H1 (cell line): Measurements from ENCODE around the gene LRRTM4. TPM values are rescaled to one million over a fixed set of nuclear protein-coding genes. Genes with fewer than 3 reads are reported as not detected.
A peak's percentile ranks its signal among the peaks of the same experiment; 100 is the strongest.

ENCODE experiments used
- CTCF ChIA-PET: fragments of 300-600 bp; sonication (Branson Sonifier 250); formaldehyde crosslinking; loops from one replicate; lab custom pipeline; 2021; ENCODE audit not compliant: partially characterized antibody; lab: Charles Lee
- POLR2A ChIA-PET: fragments of 300-600 bp; sonication (Branson Sonifier 250); formaldehyde crosslinking; loops from one replicate; lab custom pipeline; 2021; ENCODE audit warnings: inconsistent platforms; ENCODE audit not compliant: partially characterized antibody; lab: Charles Lee
- DNase-seq, 2 experiments: peaks; one replicate each; pipeline versions ENCODE4 v3.0.0 to v3.0.0-alpha.2; 2010 to 2022; ENCODE audit warnings: low spot score in 2 of 2, low read depth in 1 of 2, mixed read lengths in 1 of 2
- FAIRE-seq: peaks from 2 replicates; lab custom pipeline; 2011; peaks lifted over from hg19 to GRCh38; lab: Jason Lieb, UNC
- H2AFZ ChIP-seq: 2 replicates; pipeline ENCODE4 v1.8.1; 2012; ENCODE audit warnings: low read length, inconsistent platforms
- H2AK5ac ChIP-seq: 2 replicates; pipeline ENCODE4 v1.6.1; 2013; ENCODE audit warnings: low read depth, low read length
- H2BK120ac ChIP-seq: replicated peaks from 2 replicates; pipeline ENCODE3; 2013; ENCODE audit warnings: low read depth, low read length, inconsistent platforms
- H2BK12ac ChIP-seq: 2 replicates; pipeline ENCODE4 v1.6.1; 2013; ENCODE audit warnings: low read depth, low read length
- H2BK15ac ChIP-seq: 2 replicates; pipeline ENCODE4 v1.6.1; 2013; ENCODE audit warnings: low read length
- H2BK20ac ChIP-seq: 2 replicates; pipeline ENCODE4 v1.6.1; 2013; ENCODE audit warnings: low read length
- H2BK5ac ChIP-seq: 2 replicates; pipeline ENCODE4 v1.6.1; 2013; ENCODE audit warnings: low read depth, low read length
- H3K14ac ChIP-seq: 2 replicates; pipeline ENCODE4 v1.6.1; 2013; ENCODE audit warnings: inconsistent platforms; ENCODE audit not compliant: insufficient read length
- H3K18ac ChIP-seq: 2 replicates; pipeline ENCODE4 v1.6.1; 2013; ENCODE audit warnings: low read length; ENCODE audit errors: extremely low read depth
- H3K23ac ChIP-seq: 2 replicates; pipeline ENCODE4 v1.6.1; 2013; ENCODE audit warnings: inconsistent platforms; ENCODE audit not compliant: insufficient read length
- H3K23me2 ChIP-seq: 2 replicates; pipeline ENCODE4 v1.6.1; 2013; ENCODE audit warnings: low read depth, low read length
- H3K27ac ChIP-seq: 2 replicates; pipeline ENCODE4 v1.6.1; 2011; ENCODE audit warnings: low read depth, low read length, inconsistent platforms
- H3K27me3 ChIP-seq, 4 experiments: replicated peaks in 1 of 4; 1 replicate in 1 of 4; 2 replicates in 3 of 4; pipeline versions ENCODE4 v1.6.1 to v1.8.1; 2011 to 2013; ENCODE audit warnings: low read length in 3 of 4, mild to moderate bottlenecking in 3 of 4, inconsistent platforms in 2 of 4, mixed read lengths in 2 of 4, moderate library complexity in 1 of 4; ENCODE audit not compliant: control insufficient read depth in 3 of 4, insufficient read depth in 3 of 4; ENCODE audit errors: extremely low read depth in 1 of 4
- H3K36me3 ChIP-seq, 4 experiments: 2 replicates each; pipeline versions ENCODE4 v1.6.1 to v1.8.1; 2011 to 2013; ENCODE audit warnings: mild to moderate bottlenecking in 4 of 4, low read length in 3 of 4, moderate library complexity in 2 of 4, control low read depth in 1 of 4, inconsistent platforms in 1 of 4; ENCODE audit not compliant: insufficient read depth in 4 of 4, control insufficient read depth in 2 of 4
- H3K4ac ChIP-seq: replicated peaks from 2 replicates; pipeline ENCODE3; 2013; ENCODE audit warnings: low read length, low read depth, mixed read lengths, inconsistent platforms; ENCODE audit not compliant: insufficient read length
- H3K4me1 ChIP-seq, 4 experiments: replicated peaks in 1 of 4; 1 replicate in 1 of 4; 2 replicates in 3 of 4; pipeline versions ENCODE4 v1.6.1 to v1.8.1; 2011 to 2013; ENCODE audit warnings: low read length in 3 of 4, inconsistent platforms in 2 of 4, mixed read lengths in 1 of 4; ENCODE audit not compliant: insufficient read depth in 4 of 4, control insufficient read depth in 3 of 4
- H3K4me2 ChIP-seq, 2 experiments: 2 replicates each; pipeline versions ENCODE4 v1.6.1 to v1.8.1; 2011 to 2013; ENCODE audit warnings: low read depth in 2 of 2, low read length in 2 of 2, control low read depth in 1 of 2, inconsistent platforms in 1 of 2, mild to moderate bottlenecking in 1 of 2; ENCODE audit not compliant: insufficient read depth in 1 of 2
- H3K4me3 ChIP-seq, 4 experiments: fragments of 200-600, 300-600 bp in 1 of 4; sonication (generic), shearing (Covaris generic), sonication (Bioruptor Twin) in 1 of 4; 2 replicates each; pipeline versions ENCODE4 v1.5.1 to v1.8.1; 2011 to 2016; ENCODE audit warnings: low read length in 4 of 4, low read depth in 3 of 4, control low read depth in 2 of 4, inconsistent platforms in 2 of 4, mild to moderate bottlenecking in 2 of 4, mixed read lengths in 1 of 4, moderate library complexity in 1 of 4; ENCODE audit not compliant: insufficient read depth in 2 of 4; ENCODE audit errors: extremely low read depth in 1 of 4
- H3K56ac ChIP-seq: replicated peaks from 2 replicates; pipeline ENCODE3; 2013; ENCODE audit warnings: low read depth, mild to moderate bottlenecking, mixed read lengths, low read length, inconsistent platforms; ENCODE audit not compliant: insufficient read length
- H3K79me1 ChIP-seq: 2 replicates; pipeline ENCODE4 v1.6.1; 2013; ENCODE audit warnings: low read depth, low read length, control low read depth
- H3K79me2 ChIP-seq, 2 experiments: 2 replicates each; pipeline versions ENCODE4 v1.6.1 to v1.8.1; 2012 to 2013; ENCODE audit warnings: low read length in 2 of 2, mild to moderate bottlenecking in 2 of 2, inconsistent platforms in 1 of 2; ENCODE audit not compliant: insufficient read depth in 2 of 2, control insufficient read depth in 1 of 2
- H3K9ac ChIP-seq, 4 experiments: replicated peaks in 1 of 4; 1 replicate in 1 of 4; 2 replicates in 3 of 4; pipeline versions ENCODE4 v1.6.1 to v1.8.1; 2011 to 2013; ENCODE audit warnings: low read depth in 3 of 4, low read length in 3 of 4, control low read depth in 2 of 4, mild to moderate bottlenecking in 2 of 4, moderate library complexity in 2 of 4, inconsistent platforms in 1 of 4; ENCODE audit errors: extremely low read depth in 1 of 4
- H3K9me3 ChIP-seq, 2 experiments: 2 replicates each; pipeline versions ENCODE4 v1.6.1 to v1.8.1; 2012 to 2013; ENCODE audit warnings: mild to moderate bottlenecking in 2 of 2, moderate library complexity in 2 of 2, control low read depth in 1 of 2, inconsistent platforms in 1 of 2, low read depth in 1 of 2, low read length in 1 of 2, mixed read lengths in 1 of 2; ENCODE audit not compliant: insufficient read depth in 2 of 2
- H4K20me1 ChIP-seq, 2 experiments: replicated peaks in 1 of 2; 2 replicates each; pipeline versions ENCODE3 to v1.8.1; 2011 to 2013; ENCODE audit warnings: inconsistent platforms in 2 of 2, low read length in 2 of 2, mild to moderate bottlenecking in 1 of 2; ENCODE audit not compliant: insufficient read depth in 2 of 2, control insufficient read depth in 1 of 2
- H4K5ac ChIP-seq: 2 replicates; pipeline ENCODE4 v1.6.1; 2013; ENCODE audit warnings: low read length, low read depth, mixed read lengths, inconsistent platforms; ENCODE audit not compliant: insufficient read length
- H4K8ac ChIP-seq: 2 replicates; pipeline ENCODE4 v1.8.0; 2013; ENCODE audit warnings: mild to moderate bottlenecking, moderate library complexity, low read length, inconsistent platforms; ENCODE audit not compliant: insufficient read depth; ENCODE audit errors: extremely low read depth
- H4K91ac ChIP-seq: replicated peaks from 2 replicates; pipeline ENCODE3; 2013; ENCODE audit warnings: low read length, mixed read lengths, inconsistent platforms; ENCODE audit not compliant: insufficient read length
- EGR1 ChIP-seq: IDR thresholded peaks from 2 replicates; pipeline ENCODE4 v1.6.1; 2011; ENCODE audit warnings: low read depth, low read length, borderline replicate concordance
- KDM4A ChIP-seq: IDR thresholded peaks from one replicate; pipeline ENCODE4 v1.7.1; 2012; ENCODE audit warnings: low read depth, mild to moderate bottlenecking, moderate library complexity, low read length, inconsistent platforms; ENCODE audit not compliant: severe bottlenecking
- PHF8 ChIP-seq: fragments of 200-600 bp; sonication (generic); conservative IDR thresholded peaks from 2 replicates; pipeline ENCODE4 v1.7.1; 2012; ENCODE audit warnings: low read depth, mild to moderate bottlenecking, inconsistent platforms, low read length, moderate library complexity
- POLR2A ChIP-seq, 2 experiments: IDR thresholded peaks; 1 replicate in 1 of 2; 2 replicates in 1 of 2; pipeline ENCODE4 v1.6.1; 2011; ENCODE audit warnings: low read depth in 2 of 2, low read length in 2 of 2, mild to moderate bottlenecking in 2 of 2; ENCODE audit errors: control extremely low read depth in 1 of 2
- POLR2AphosphoS5 ChIP-seq: IDR thresholded peaks from 2 replicates; pipeline ENCODE4 v1.6.1; 2011; ENCODE audit warnings: low read depth, low read length
- TCF12 ChIP-seq: IDR thresholded peaks from 2 replicates; pipeline ENCODE4 v1.6.1; 2011; ENCODE audit warnings: low read depth, mild to moderate bottlenecking, low read length
- WGBS, 2 experiments: shearing (Covaris generic) in 1 of 2; methylation state at CpG; one replicate each; pipeline versions ENCODE4 v1.1.6 to v1.1.7; 2013 to 2015; ENCODE audit warnings: low lambda C conversion rate in 2 of 2, mixed read lengths in 2 of 2, inconsistent platforms in 1 of 2, low coverage in 1 of 2, missing lambda C conversion rate in 1 of 2; ENCODE audit not compliant: insufficient replicate concordance in 2 of 2, insufficient coverage in 1 of 2, insufficient read length in 1 of 2; ENCODE audit errors: extremely low coverage in 1 of 2, missing lambda C conversion rate in 1 of 2; 5-methylcytosine and 5-hydroxymethylcytosine counted together
- polyA plus RNA-seq, 7 experiments: library from polyadenylated mRNA; depleted of rRNA in 3 of 7; stranded (reverse) in 5 of 7; unstranded in 2 of 7; fragments of >200 nt in 5 of 7; fragments of 200-250 nt in 2 of 7; gene quantifications; 1 replicate in 5 of 7; 2 replicates in 1 of 7; 4 replicates in 1 of 7; pipeline versions ENCODE4 v1.2.1 to v1.2.3, GENCODE V29; 2011 to 2013; ENCODE audit warnings: missing spikeins in 2 of 7, mixed read lengths in 2 of 7
- total RNA-seq: library from RNA; stranded (reverse); fragmentation: NEBNext Ultra II Directional; extraction: Animal tissue kit (Norgen Biotek cat#: 25700); gene quantifications from 2 replicates; pipeline ENCODE4 v1.2.1, GENCODE V29; 2021
- TF ChIP-seq, protein P1 (sequence below): IDR thresholded peaks from 2 replicates; pipeline ENCODE4 v1.6.1; 2011; ENCODE audit warnings: low read length, improper control_type of control experiment
- TF ChIP-seq, protein P2 (sequence below), 3 experiments: IDR thresholded peaks; 1 replicate in 2 of 3; 2 replicates in 1 of 3; pipeline versions ENCODE4 v1.5.1 to v1.6.1; 2011; ENCODE audit warnings: low read length in 3 of 3, mild to moderate bottlenecking in 3 of 3, inconsistent platforms in 2 of 3, low read depth in 1 of 3, moderate library complexity in 1 of 3; ENCODE audit not compliant: insufficient read depth in 1 of 3; ENCODE audit errors: control extremely low read depth in 1 of 3
- TF ChIP-seq, protein P3 (sequence below): IDR thresholded peaks from 2 replicates; pipeline ENCODE4 v1.6.1; 2012; ENCODE audit warnings: low read length, inconsistent platforms

The LRRTM4 gene
- total and polyA plus RNA-seq, 2 of the 8 experiments (the other 6 are each of a cell fraction or from before 2014, with no cell fraction given) = 3.6 to 9.5 TPM

DNA sequence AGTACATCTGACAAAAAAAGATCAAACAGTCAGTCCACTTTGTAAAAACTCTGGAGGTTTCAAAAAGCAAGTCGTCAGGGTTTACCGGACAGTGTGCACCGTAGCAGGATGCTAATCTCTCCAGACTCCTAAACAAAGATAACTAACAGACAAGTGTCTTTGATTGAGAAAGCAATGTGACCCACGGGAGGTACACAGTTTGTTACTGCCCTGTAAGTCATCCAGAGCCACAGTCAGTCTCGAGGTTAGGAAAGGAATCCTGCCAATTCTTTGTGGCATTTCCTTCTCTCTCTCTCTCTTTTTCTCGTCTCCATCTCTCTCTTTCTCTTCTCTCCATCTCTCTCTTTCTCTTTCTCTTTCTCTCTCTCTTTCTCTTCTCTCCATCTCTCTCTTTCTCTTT lies 42.8 kb downstream of the LRRTM4 start:
- no peaks in the 10 kb centered on the region for H3K27me3 ChIP-seq
- H2BK5ac ChIP-seq = no peak overlapping the region
- peak; percentile 36 for FAIRE-seq
- H3K4me2 ChIP-seq = no peak overlapping the region
- H3K9me3 ChIP-seq = no peaks in the 10 kb centered on the region
- POLR2A ChIA-PET = no interaction called here
- no peak overlapping the region for H2BK12ac ChIP-seq
- CTCF ChIA-PET = interaction anchor here (1.4 kb wide), 1 partner anchor 8 kb away, joined by 4 read pairs; no protein-coding TSS in a partner anchor
- no peak overlapping the region for H3K56ac ChIP-seq
- H4K8ac ChIP-seq = no peak overlapping the region
- no peaks in the 10 kb centered on the region for H3K23me2 ChIP-seq
- no peak overlapping the region for H4K91ac ChIP-seq
- H2BK20ac ChIP-seq = no peak overlapping the region
- no peak overlapping the region for H3K9ac ChIP-seq
- no peaks in the 10 kb centered on the region for H3K36me3 ChIP-seq
- no peak for DNase-seq
- no peak overlapping the region for H2BK15ac ChIP-seq
- no peaks in the 10 kb centered on the region for H4K20me1 ChIP-seq
- H2BK120ac ChIP-seq = no peak overlapping the region
- H3K79me2 ChIP-seq = no peaks in the 10 kb centered on the region
- H3K23ac ChIP-seq = no peak overlapping the region
- no peaks in the 10 kb centered on the region for H3K79me1 ChIP-seq
- no peak overlapping the region for H3K27ac ChIP-seq
- H3K18ac ChIP-seq = no peak overlapping the region
- H3K4ac ChIP-seq = no peak overlapping the region
- no peak overlapping the region for H2AK5ac ChIP-seq
- WGBS, 2 experiments = 83 to 100% methylated on average over 1 to 6 of the region's 6 CpGs
- H2AFZ ChIP-seq = no peak overlapping the region
- no peak overlapping the region for H4K5ac ChIP-seq
- H3K4me3 ChIP-seq = no peak overlapping the region
- H3K4me1 ChIP-seq = no peaks in the 10 kb centered on the region
- no peak overlapping the region for H3K14ac ChIP-seq
- no peak for TF ChIP-seq PHF8
- TF ChIP-seq, protein P1, sequence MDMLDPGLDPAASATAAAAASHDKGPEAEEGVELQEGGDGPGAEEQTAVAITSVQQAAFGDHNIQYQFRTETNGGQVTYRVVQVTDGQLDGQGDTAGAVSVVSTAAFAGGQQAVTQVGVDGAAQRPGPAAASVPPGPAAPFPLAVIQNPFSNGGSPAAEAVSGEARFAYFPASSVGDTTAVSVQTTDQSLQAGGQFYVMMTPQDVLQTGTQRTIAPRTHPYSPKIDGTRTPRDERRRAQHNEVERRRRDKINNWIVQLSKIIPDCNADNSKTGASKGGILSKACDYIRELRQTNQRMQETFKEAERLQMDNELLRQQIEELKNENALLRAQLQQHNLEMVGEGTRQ = no peak
- TF ChIP-seq, protein P2, sequence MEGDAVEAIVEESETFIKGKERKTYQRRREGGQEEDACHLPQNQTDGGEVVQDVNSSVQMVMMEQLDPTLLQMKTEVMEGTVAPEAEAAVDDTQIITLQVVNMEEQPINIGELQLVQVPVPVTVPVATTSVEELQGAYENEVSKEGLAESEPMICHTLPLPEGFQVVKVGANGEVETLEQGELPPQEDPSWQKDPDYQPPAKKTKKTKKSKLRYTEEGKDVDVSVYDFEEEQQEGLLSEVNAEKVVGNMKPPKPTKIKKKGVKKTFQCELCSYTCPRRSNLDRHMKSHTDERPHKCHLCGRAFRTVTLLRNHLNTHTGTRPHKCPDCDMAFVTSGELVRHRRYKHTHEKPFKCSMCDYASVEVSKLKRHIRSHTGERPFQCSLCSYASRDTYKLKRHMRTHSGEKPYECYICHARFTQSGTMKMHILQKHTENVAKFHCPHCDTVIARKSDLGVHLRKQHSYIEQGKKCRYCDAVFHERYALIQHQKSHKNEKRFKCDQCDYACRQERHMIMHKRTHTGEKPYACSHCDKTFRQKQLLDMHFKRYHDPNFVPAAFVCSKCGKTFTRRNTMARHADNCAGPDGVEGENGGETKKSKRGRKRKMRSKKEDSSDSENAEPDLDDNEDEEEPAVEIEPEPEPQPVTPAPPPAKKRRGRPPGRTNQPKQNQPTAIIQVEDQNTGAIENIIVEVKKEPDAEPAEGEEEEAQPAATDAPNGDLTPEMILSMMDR (IDR thresholded peaks at IDR 0.05; ENCODE audit: control extremely low read depth in 1 of 3, insufficient read depth in 1 of 3, low read depth in 1 of 3, low read length in 3 of 3) = no peak
- TF ChIP-seq, protein P3, sequence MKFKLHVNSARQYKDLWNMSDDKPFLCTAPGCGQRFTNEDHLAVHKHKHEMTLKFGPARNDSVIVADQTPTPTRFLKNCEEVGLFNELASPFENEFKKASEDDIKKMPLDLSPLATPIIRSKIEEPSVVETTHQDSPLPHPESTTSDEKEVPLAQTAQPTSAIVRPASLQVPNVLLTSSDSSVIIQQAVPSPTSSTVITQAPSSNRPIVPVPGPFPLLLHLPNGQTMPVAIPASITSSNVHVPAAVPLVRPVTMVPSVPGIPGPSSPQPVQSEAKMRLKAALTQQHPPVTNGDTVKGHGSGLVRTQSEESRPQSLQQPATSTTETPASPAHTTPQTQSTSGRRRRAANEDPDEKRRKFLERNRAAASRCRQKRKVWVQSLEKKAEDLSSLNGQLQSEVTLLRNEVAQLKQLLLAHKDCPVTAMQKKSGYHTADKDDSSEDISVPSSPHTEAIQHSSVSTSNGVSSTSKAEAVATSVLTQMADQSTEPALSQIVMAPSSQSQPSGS = no peak
- TF ChIP-seq TCF12 = no peak
- no peak for TF ChIP-seq KDM4A
- TF ChIP-seq POLR2AphosphoS5 = no peak
- TF ChIP-seq EGR1 = no peak
- no peak for TF ChIP-seq POLR2A (IDR thresholded peaks at IDR 0.05; ENCODE audit: control extremely low read depth in 1 of 2, low read depth in 2 of 2, low read length in 2 of 2)
